HepG2 (cell line): Measurements from ENCODE around the gene CTCF. TPM values are rescaled to one million over a fixed set of nuclear protein-coding genes. Genes with fewer than 3 reads are reported as not detected.

ENCODE experiments used
- ARNT ChIP-seq: fragments of 450-650 bp; IDR thresholded peaks from 2 replicates; pipeline ENCODE4 v1.6.1; 2017
- CEBPB ChIP-seq: IDR thresholded peaks from 2 replicates; pipeline ENCODE4 v1.6.1; 2011; ENCODE audit warnings: low read depth, low read length, improper control_type of control experiment, borderline replicate concordance
- DZIP1 ChIP-seq: sonication (generic); formaldehyde crosslinking; IDR thresholded peaks from 2 replicates; pipeline ENCODE4 v1.5.0; 2020; ENCODE audit warnings: mild to moderate bottlenecking, missing genetic modification reagents
- PHF21A ChIP-seq: sonication (generic); formaldehyde crosslinking; IDR thresholded peaks from 2 replicates; pipeline ENCODE4 v1.5.0; 2020; ENCODE audit warnings: mild to moderate bottlenecking, missing genetic modification reagents
- SALL1 ChIP-seq: sonication (generic); formaldehyde crosslinking; IDR thresholded peaks from 2 replicates; pipeline ENCODE4 v1.8.0; 2022; ENCODE audit warnings: mild to moderate bottlenecking, missing genetic modification reagents
- SNAPC4 ChIP-seq: sonication (generic); formaldehyde crosslinking; IDR thresholded peaks from 2 replicates; pipeline ENCODE4 v1.4.0; 2020; ENCODE audit warnings: mild to moderate bottlenecking, missing genetic modification reagents
- SP2 ChIP-seq: sonication (generic); formaldehyde crosslinking; IDR thresholded peaks from 2 replicates; pipeline ENCODE4 v1.5.1; 2020; ENCODE audit warnings: mild to moderate bottlenecking, missing genetic modification reagents
- ZMYM2 ChIP-seq: sonication (generic); formaldehyde crosslinking; IDR thresholded peaks from 2 replicates; pipeline ENCODE4 v1.8.0; 2022; ENCODE audit warnings: mild to moderate bottlenecking, missing genetic modification reagents
- ZNF331 ChIP-seq: sonication (generic); formaldehyde crosslinking; IDR thresholded peaks from 2 replicates; pipeline ENCODE4 v1.4.0; 2020; ENCODE audit warnings: missing genetic modification reagents
- ZNF451 ChIP-seq: sonication (generic); formaldehyde crosslinking; IDR thresholded peaks from 2 replicates; pipeline ENCODE4 v1.5.0; 2020; ENCODE audit warnings: mild to moderate bottlenecking, missing genetic modification reagents
- polyA plus RNA-seq, 8 experiments: library from polyadenylated mRNA; depleted of rRNA in 3 of 8; stranded (reverse) in 7 of 8; unstranded in 1 of 8; fragments of >200 nt; fragmentation: Illumina TruSeq in 4 of 8; extraction: Trizol in 4 of 8; gene quantifications; 2 replicates each; pipeline versions ENCODE4 v1.2.1 to v1.2.3, GENCODE V29; 2011 to 2016; ENCODE audit warnings: low read depth in 4 of 8, missing spikeins in 1 of 8, mixed read lengths in 1 of 8; ENCODE audit not compliant: insufficient read depth in 1 of 8
- total RNA-seq, 5 experiments: library from RNA; depleted of rRNA; stranded (reverse); fragments of >200 nt; fragmentation: Illumina TruSeq; extraction: Trizol; gene quantifications; 2 replicates each; pipeline ENCODE4 v1.2.3, GENCODE V29; 2016; ENCODE audit warnings: low read depth in 1 of 5
- TF ChIP-seq, protein P1 (sequence below): sonication (generic); formaldehyde crosslinking; IDR thresholded peaks from 2 replicates; pipeline ENCODE4 v1.4.0; 2020; ENCODE audit warnings: missing genetic modification reagents
- TF ChIP-seq, protein P2 (sequence below): sonication (generic); formaldehyde crosslinking; IDR thresholded peaks from 2 replicates; pipeline ENCODE4 v1.5.0; 2020; ENCODE audit warnings: mild to moderate bottlenecking, missing genetic modification reagents, borderline replicate concordance

CTCF gene
- total and polyA plus RNA-seq, 2 of the 13 experiments (the other 11 are each of a cell fraction or from before 2014, with no cell fraction given), result 19.5 to 37.5 TPM

DNA sequence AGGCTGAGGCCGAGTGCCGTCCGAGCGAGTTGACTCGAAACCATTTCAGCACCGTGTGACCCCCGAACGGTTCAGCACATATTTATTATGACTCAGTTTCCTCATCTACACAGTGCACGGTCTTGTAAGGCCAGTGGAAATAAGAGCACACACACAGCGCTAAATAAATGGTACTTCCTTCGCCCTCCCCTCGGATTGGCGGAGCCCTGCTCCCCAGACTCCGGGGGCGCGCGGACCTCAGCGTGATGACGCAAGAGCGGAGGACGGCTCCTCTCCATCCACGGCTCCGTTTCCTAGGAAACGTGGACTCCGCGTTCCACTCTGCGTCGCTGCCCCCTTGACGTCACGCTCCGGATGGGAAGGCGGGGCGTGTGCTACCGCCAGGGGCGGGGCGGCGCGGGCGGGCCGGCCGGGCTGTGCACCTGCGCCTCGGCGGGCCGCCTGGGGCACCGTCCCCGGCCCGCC lies 98.3 kb downstream of the CTCF start, which contains the start of gene PARD6A (continued):
- TF ChIP-seq SNAPC4, result 0 out of 2 replicates have a peak, but pooled peaks have one; percentile 12
- peak; percentile 99 for TF ChIP-seq CEBPB
- 0 out of 2 replicates have a peak, but pooled peaks have one; percentile 17 for TF ChIP-seq PHF21A (CRISPR knock-in tag)
- TF ChIP-seq ZNF331 (CRISPR knock-in tag), result peak; percentile 70
- TF ChIP-seq DZIP1, result peak; percentile 95
- no peak for TF ChIP-seq ARNT
- peak; percentile 47 for TF ChIP-seq SP2 (CRISPR knock-in tag)
- peak; percentile 43; the same call in 1 of the 2 replicates for TF ChIP-seq SALL1 (CRISPR knock-in tag)
- TF ChIP-seq ZNF451, result peak; percentile 79; the same call in 1 of the 2 replicates
- TF ChIP-seq, protein P1, sequence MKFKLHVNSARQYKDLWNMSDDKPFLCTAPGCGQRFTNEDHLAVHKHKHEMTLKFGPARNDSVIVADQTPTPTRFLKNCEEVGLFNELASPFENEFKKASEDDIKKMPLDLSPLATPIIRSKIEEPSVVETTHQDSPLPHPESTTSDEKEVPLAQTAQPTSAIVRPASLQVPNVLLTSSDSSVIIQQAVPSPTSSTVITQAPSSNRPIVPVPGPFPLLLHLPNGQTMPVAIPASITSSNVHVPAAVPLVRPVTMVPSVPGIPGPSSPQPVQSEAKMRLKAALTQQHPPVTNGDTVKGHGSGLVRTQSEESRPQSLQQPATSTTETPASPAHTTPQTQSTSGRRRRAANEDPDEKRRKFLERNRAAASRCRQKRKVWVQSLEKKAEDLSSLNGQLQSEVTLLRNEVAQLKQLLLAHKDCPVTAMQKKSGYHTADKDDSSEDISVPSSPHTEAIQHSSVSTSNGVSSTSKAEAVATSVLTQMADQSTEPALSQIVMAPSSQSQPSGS (CRISPR knock-in tag), result peak; percentile 78
- no peak for TF ChIP-seq ZMYM2 (CRISPR knock-in tag)
- TF ChIP-seq, protein P2, sequence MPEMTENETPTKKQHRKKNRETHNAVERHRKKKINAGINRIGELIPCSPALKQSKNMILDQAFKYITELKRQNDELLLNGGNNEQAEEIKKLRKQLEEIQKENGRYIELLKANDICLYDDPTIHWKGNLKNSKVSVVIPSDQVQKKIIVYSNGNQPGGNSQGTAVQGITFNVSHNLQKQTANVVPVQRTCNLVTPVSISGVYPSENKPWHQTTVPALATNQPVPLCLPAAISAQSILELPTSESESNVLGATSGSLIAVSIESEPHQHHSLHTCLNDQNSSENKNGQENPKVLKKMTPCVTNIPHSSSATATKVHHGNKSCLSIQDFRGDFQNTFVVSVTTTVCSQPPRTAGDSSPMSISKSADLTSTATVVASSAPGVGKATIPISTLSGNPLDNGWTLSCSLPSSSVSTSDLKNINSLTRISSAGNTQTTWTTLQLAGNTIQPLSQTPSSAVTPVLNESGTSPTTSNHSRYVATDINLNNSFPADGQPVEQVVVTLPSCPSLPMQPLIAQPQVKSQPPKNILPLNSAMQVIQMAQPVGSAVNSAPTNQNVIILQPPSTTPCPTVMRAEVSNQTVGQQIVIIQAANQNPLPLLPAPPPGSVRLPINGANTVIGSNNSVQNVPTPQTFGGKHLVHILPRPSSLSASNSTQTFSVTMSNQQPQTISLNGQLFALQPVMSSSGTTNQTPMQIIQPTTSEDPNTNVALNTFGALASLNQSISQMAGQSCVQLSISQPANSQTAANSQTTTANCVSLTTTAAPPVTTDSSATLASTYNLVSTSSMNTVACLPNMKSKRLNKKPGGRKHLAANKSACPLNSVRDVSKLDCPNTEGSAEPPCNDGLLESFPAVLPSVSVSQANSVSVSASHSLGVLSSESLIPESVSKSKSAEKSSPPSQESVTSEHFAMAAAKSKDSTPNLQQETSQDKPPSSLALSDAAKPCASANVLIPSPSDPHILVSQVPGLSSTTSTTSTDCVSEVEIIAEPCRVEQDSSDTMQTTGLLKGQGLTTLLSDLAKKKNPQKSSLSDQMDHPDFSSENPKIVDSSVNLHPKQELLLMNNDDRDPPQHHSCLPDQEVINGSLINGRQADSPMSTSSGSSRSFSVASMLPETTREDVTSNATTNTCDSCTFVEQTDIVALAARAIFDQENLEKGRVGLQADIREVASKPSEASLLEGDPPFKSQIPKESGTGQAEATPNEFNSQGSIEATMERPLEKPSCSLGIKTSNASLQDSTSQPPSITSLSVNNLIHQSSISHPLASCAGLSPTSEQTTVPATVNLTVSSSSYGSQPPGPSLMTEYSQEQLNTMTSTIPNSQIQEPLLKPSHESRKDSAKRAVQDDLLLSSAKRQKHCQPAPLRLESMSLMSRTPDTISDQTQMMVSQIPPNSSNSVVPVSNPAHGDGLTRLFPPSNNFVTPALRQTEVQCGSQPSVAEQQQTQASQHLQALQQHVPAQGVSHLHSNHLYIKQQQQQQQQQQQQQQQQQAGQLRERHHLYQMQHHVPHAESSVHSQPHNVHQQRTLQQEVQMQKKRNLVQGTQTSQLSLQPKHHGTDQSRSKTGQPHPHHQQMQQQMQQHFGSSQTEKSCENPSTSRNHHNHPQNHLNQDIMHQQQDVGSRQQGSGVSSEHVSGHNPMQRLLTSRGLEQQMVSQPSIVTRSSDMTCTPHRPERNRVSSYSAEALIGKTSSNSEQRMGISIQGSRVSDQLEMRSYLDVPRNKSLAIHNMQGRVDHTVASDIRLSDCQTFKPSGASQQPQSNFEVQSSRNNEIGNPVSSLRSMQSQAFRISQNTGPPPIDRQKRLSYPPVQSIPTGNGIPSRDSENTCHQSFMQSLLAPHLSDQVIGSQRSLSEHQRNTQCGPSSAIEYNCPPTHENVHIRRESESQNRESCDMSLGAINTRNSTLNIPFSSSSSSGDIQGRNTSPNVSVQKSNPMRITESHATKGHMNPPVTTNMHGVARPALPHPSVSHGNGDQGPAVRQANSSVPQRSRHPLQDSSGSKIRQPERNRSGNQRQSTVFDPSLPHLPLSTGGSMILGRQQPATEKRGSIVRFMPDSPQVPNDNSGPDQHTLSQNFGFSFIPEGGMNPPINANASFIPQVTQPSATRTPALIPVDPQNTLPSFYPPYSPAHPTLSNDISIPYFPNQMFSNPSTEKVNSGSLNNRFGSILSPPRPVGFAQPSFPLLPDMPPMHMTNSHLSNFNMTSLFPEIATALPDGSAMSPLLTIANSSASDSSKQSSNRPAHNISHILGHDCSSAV (CRISPR knock-in tag), result 0 out of 2 replicates have a peak, but pooled peaks have one; percentile 42
